Naive thymus-derived CD4-positive, alpha-beta T cell (primary cell): Measurements from ENCODE around the gene GOLGA1. TPM values are rescaled to one million over a fixed set of nuclear protein-coding genes. Genes with fewer than 3 reads are reported as not detected.

ENCODE experiments used
- ATAC-seq: fragments of 150-1000 bp; cut with Tn5 transposase; 2 replicates; pipeline ENCODE4 v1.10.0; 2021; ENCODE audit warnings: mild to moderate bottlenecking, moderate library complexity
- CTCF ChIA-PET: fragments of 350-600 bp; sonication (Branson Sonifier 250); formaldehyde crosslinking; loops from one replicate; lab custom pipeline; 2021; ENCODE audit warnings: antibody characterized with exemption; lab: Charles Lee
- POLR2A ChIA-PET: fragments of 350-600 bp; sonication (Branson Sonifier 250); formaldehyde crosslinking; loops from one replicate; lab custom pipeline; 2021; ENCODE audit warnings: antibody characterized with exemption, inconsistent platforms; lab: Charles Lee
- DNase-seq, 9 donors: peaks; one replicate each; pipeline versions ENCODE4 v3.0.0 to v3.0.0-alpha.2; 2020 to 2022; ENCODE audit warnings: mixed read lengths in 1 of 9
- H3K27ac ChIP-seq: one replicate; pipeline ENCODE4 v1.7.0; 2013; ENCODE audit warnings: mild to moderate bottlenecking, low read depth, low read length, moderate library complexity
- H3K27me3 ChIP-seq, 2 donors: one replicate each; pipeline ENCODE4 v1.7.0; 2013; ENCODE audit warnings: low read length in 2 of 2, mild to moderate bottlenecking in 2 of 2, moderate library complexity in 2 of 2; ENCODE audit not compliant: control insufficient read depth in 2 of 2, insufficient read depth in 2 of 2
- H3K36me3 ChIP-seq, 3 experiments: 1 replicate in 2 of 3; 2 replicates in 1 of 3; pipeline ENCODE4 v1.7.0; 2013; ENCODE audit warnings: low read length in 3 of 3, mild to moderate bottlenecking in 3 of 3, moderate library complexity in 1 of 3; ENCODE audit not compliant: insufficient read depth in 3 of 3, control insufficient read depth in 2 of 3
- H3K4me1 ChIP-seq, 2 donors: one replicate each; pipeline ENCODE4 v1.7.0; 2013; ENCODE audit warnings: low read length in 2 of 2, mild to moderate bottlenecking in 2 of 2, moderate library complexity in 1 of 2; ENCODE audit not compliant: control insufficient read depth in 2 of 2, insufficient read depth in 2 of 2
- H3K4me3 ChIP-seq: 2 replicates; pipeline ENCODE4 v1.7.0; 2013; ENCODE audit warnings: mild to moderate bottlenecking, low read length
- H3K9me3 ChIP-seq, 3 experiments: 1 replicate in 2 of 3; 2 replicates in 1 of 3; pipeline ENCODE4 v1.7.0; 2013; ENCODE audit warnings: low read length in 3 of 3; ENCODE audit not compliant: control insufficient read depth in 2 of 3
- H3K27ac Mint-ChIP-seq, 9 donors: one replicate each; pipeline ENCODE4 v1.8.0; 2020 to 2022; ENCODE audit warnings: mixed read lengths in 9 of 9, mild to moderate bottlenecking in 8 of 9, moderate library complexity in 5 of 9, inconsistent platforms in 2 of 9
- H3K27me3 Mint-ChIP-seq, 5 donors: one replicate each; pipeline ENCODE4 v1.8.0; 2021 to 2022; ENCODE audit warnings: mixed read lengths in 5 of 5, mild to moderate bottlenecking in 1 of 5
- H3K36me3 Mint-ChIP-seq, 5 donors: one replicate each; pipeline ENCODE4 v1.8.0; 2020 to 2022; ENCODE audit warnings: mixed read lengths in 5 of 5, mild to moderate bottlenecking in 3 of 5, inconsistent platforms in 1 of 5
- H3K4me1 Mint-ChIP-seq, 7 donors: one replicate each; pipeline ENCODE4 v1.8.0; 2020 to 2022; ENCODE audit warnings: mixed read lengths in 7 of 7, mild to moderate bottlenecking in 3 of 7, inconsistent platforms in 1 of 7
- H3K4me3 Mint-ChIP-seq, 10 donors: one replicate each; pipeline ENCODE4 v1.8.0; 2020 to 2022; ENCODE audit warnings: mild to moderate bottlenecking in 10 of 10, mixed read lengths in 10 of 10, moderate library complexity in 6 of 10, inconsistent platforms in 2 of 10
- H3K9me3 Mint-ChIP-seq, 11 donors: one replicate each; pipeline ENCODE4 v1.8.0; 2020 to 2022; ENCODE audit warnings: mixed read lengths in 11 of 11, mild to moderate bottlenecking in 4 of 11, inconsistent platforms in 1 of 11, moderate library complexity in 1 of 11
- intact Hi-C, 2 donors: fragments of 100-400 bp; cut with micrococcal nuclease; formaldehyde crosslinking; loops; one replicate each; pipeline ENCODE4 v1.15.1; 2023
- polyA plus RNA-seq, 2 donors: library from polyadenylated mRNA; unstranded; fragments of 300-500 nt; fragmentation: Illumina TruSeq; gene quantifications; one replicate each; pipeline ENCODE4 v1.2.3, GENCODE V29; 2021
- total RNA-seq, 6 experiments: library from RNA in 5 of 6; stranded (reverse) in 5 of 6; gene quantifications; 1 replicate in 5 of 6; 2 replicates in 1 of 6; pipeline ENCODE4 v1.2.3 and lab custom pipeline; 2021 to 2026

The GOLGA1 gene
- total and polyA plus RNA-seq, 7 experiments from 2014 or later: 4.0 to 37.8 (median 21.2) TPM

- peak overlapping the region; percentile 90 for H3K4me3 ChIP-seq
- no peaks in the 10 kb centered on the region for H3K27me3 ChIP-seq
- no peaks in the 10 kb centered on the region for H3K9me3 ChIP-seq
- intact Hi-C loops: loop anchor here (1.0 to 10.0 kb wide), 17 partner anchors 23 to 1007 kb away; partner anchors contain the start of genes GAPVD1 (in 2 of the 2), HSPA5 (in 2 of the 2), SCAI (in 2 of the 2) and ARPC5L (in 1 of the 2)
- Mint-ChIP-seq H3K4me3 (peak overlapping the region; percentile 80 to 99 (median 92)), H3K36me3 (peaks cover 0 to 20% (median 9%) of the 10 kb centered on the region in 5 donors), H3K9me3 (peaks cover 0 to 9% (median 0%) of the 10 kb centered on the region in 11 donors), H3K27me3 (no peaks in the 10 kb centered on the region), H3K27ac (peak overlapping the region; percentile 82 to 100 (median 98)), H3K4me1 (peaks cover 14 to 39% (median 35%) of the 10 kb centered on the region in 7 donors)
- no peaks in the 10 kb centered on the region for H3K36me3 ChIP-seq
- peak overlapping the region; percentile 95 for H3K27ac ChIP-seq
- ChIA-PET CTCF (interaction anchor here (1.1 to 1.5 kb wide), 2 partner anchors 12 to 24 kb away, joined by 6 read pairs; no protein-coding TSS in a partner anchor), POLR2A (interaction anchor here (0.6 to 1.6 kb wide), 22 partner anchors 8 to 300 kb away, joined by 3 to 55 read pairs (median 4); partner anchors contain the start of genes ARPC5L, HSPA5, RPL35 and SCAI)
- ATAC-seq (peak; percentile 49), DNase-seq (peak in 8 of 9 donors; percentile 52 to 74 (median 70))
- peaks cover 8% of the 10 kb centered on the region in 2 donors for H3K4me1 ChIP-seq
Measured at GRCh38 chr9:124941679-124942561, 1.0 kb upstream of the GOLGA1 start.

- ATAC-seq (peak; percentile 1), DNase-seq (no peak)
- intact Hi-C loops: loop anchor here (2.0 to 10.0 kb wide), 7 partner anchors 26 to 1006 kb away; partner anchors contain the start of genes DENND1A (in 1 of the 2), PBX3 (in 1 of the 2), PSMB7 (in 1 of the 2) and RPL35 (in 1 of the 2)
- Histone ChIP-seq H3K4me3 (peak overlapping the region; percentile 90), H3K36me3 (peaks cover 0 to 11% (median 0%) of the 10 kb centered on the region in 3 experiments), H3K27me3 (no peaks in the 10 kb centered on the region), H3K9me3 (no peaks in the 10 kb centered on the region), H3K27ac (peak overlapping the region; percentile 95), H3K4me1 (peaks cover 8% of the 10 kb centered on the region in 2 donors)
- Mint-ChIP-seq H3K4me1 (peaks cover 16 to 44% (median 35%) of the 10 kb centered on the region in 7 donors), H3K27me3 (no peaks in the 10 kb centered on the region), H3K4me3 (peak overlapping the region; percentile 80 to 99 (median 92)), H3K9me3 (peaks cover 0 to 9% (median 0%) of the 10 kb centered on the region in 11 donors), H3K27ac (peak overlapping the region; percentile 88 to 100 (median 98)), H3K36me3 (peaks cover 8 to 25% (median 16%) of the 10 kb centered on the region in 5 donors)
- ChIA-PET POLR2A (interaction anchor here (1.4 kb wide), 1 partner anchor 25 kb away, joined by 6 read pairs; no protein-coding TSS in a partner anchor), CTCF (no interaction called here)
Measured at GRCh38 chr9:124940521-124940893, 376 bp downstream of the GOLGA1 start.

GRCh38 chr9:124939944-124940343, 939 bp downstream of the GOLGA1 start:
- H3K36me3 Mint-ChIP-seq: peaks cover 8 to 25% (median 16%) of the 10 kb centered on the region in 5 donors
- no peaks in the 10 kb centered on the region for H3K27me3 Mint-ChIP-seq
- intact Hi-C loops: loop anchor here (2.0 to 10.0 kb wide), 7 partner anchors 27 to 1005 kb away; partner anchors contain the start of genes DENND1A (in 1 of the 2), PBX3 (in 1 of the 2), PSMB7 (in 1 of the 2) and RPL35 (in 1 of the 2)
- ChIA-PET CTCF (no interaction called here), POLR2A (interaction anchor here (1.4 kb wide), 1 partner anchor 26 kb away, joined by 6 read pairs; no protein-coding TSS in a partner anchor)
- H3K4me3 Mint-ChIP-seq: peak overlapping the region; percentile 80 to 99 (median 92)
- ATAC-seq: no peak
- H3K4me1 Mint-ChIP-seq: peaks cover 16 to 44% (median 35%) of the 10 kb centered on the region in 7 donors
- Histone ChIP-seq H3K27ac (peak overlapping the region; percentile 95), H3K4me1 (peaks cover 8% of the 10 kb centered on the region in 2 donors), H3K9me3 (no peaks in the 10 kb centered on the region), H3K36me3 (peaks cover 0 to 14% (median 0%) of the 10 kb centered on the region in 3 experiments), H3K27me3 (no peaks in the 10 kb centered on the region), H3K4me3 (peak overlapping the region; percentile 90)
- no peak for DNase-seq
- peak overlapping the region; percentile 88 to 100 (median 98) for H3K27ac Mint-ChIP-seq
- H3K9me3 Mint-ChIP-seq: peaks cover 0 to 9% (median 0%) of the 10 kb centered on the region in 11 donors

GRCh38 chr9:124934290-124934689, 6.6 kb downstream of the GOLGA1 start:
- CTCF ChIA-PET: no interaction called here
- no peaks in the 10 kb centered on the region for H3K27me3 ChIP-seq
- no peak overlapping the region for H3K4me3 ChIP-seq
- H3K36me3 Mint-ChIP-seq: peaks cover 13 to 53% (median 41%) of the 10 kb centered on the region in 5 donors
- DNase-seq: no peak
- H3K27me3 Mint-ChIP-seq: no peaks in the 10 kb centered on the region
- peaks cover 5 to 57% (median 5%) of the 10 kb centered on the region in 3 experiments for H3K36me3 ChIP-seq
- POLR2A ChIA-PET: interaction anchor here (0.6 kb wide), 1 partner anchor 9 kb away, joined by 3 read pairs; no protein-coding TSS in a partner anchor
- no peaks in the 10 kb centered on the region for H3K4me1 ChIP-seq
- no peak overlapping the region for H3K27ac Mint-ChIP-seq
- H3K9me3 ChIP-seq: no peaks in the 10 kb centered on the region
- peaks cover 2 to 23% (median 17%) of the 10 kb centered on the region in 7 donors for H3K4me1 Mint-ChIP-seq
- H3K4me3 Mint-ChIP-seq: no peak overlapping the region
- H3K27ac ChIP-seq: no peak overlapping the region
- H3K9me3 Mint-ChIP-seq: no peaks in the 10 kb centered on the region
- intact Hi-C loops: no loop called here
- ATAC-seq: peak; percentile 29

- Histone ChIP-seq H3K4me3 (no peak overlapping the region), H3K36me3 (peaks cover 5 to 67% (median 12%) of the 10 kb centered on the region in 3 experiments), H3K9me3 (no peaks in the 10 kb centered on the region), H3K4me1 (no peaks in the 10 kb centered on the region), H3K27me3 (no peaks in the 10 kb centered on the region), H3K27ac (no peak overlapping the region)
- Mint-ChIP-seq H3K27me3 (no peaks in the 10 kb centered on the region), H3K4me3 (no peak overlapping the region), H3K4me1 (peaks cover 0 to 15% (median 4%) of the 10 kb centered on the region in 7 donors), H3K27ac (no peak overlapping the region), H3K36me3 (peaks cover 19 to 65% (median 46%) of the 10 kb centered on the region in 5 donors), H3K9me3 (no peaks in the 10 kb centered on the region)
- ATAC-seq: no peak
- DNase-seq: no peak
- ChIA-PET CTCF (no interaction called here), POLR2A (no interaction called here)
- intact Hi-C loops: no loop called here
Measured at GRCh38 chr9:124932333-124932732, 8.6 kb downstream of the GOLGA1 start.

GRCh38 chr9:124929464-124929863, 11.4 kb downstream of the GOLGA1 start:
- H3K27me3 ChIP-seq: no peaks in the 10 kb centered on the region
- peaks cover 11 to 57% (median 12%) of the 10 kb centered on the region in 3 experiments for H3K36me3 ChIP-seq
- Mint-ChIP-seq H3K27ac (no peak overlapping the region), H3K4me1 (peaks cover 0 to 13% (median 0%) of the 10 kb centered on the region in 7 donors), H3K36me3 (peaks cover 20 to 68% (median 51%) of the 10 kb centered on the region in 5 donors), H3K27me3 (no peaks in the 10 kb centered on the region), H3K4me3 (peak overlapping the region in 1 of 10 donors; percentile 21), H3K9me3 (no peaks in the 10 kb centered on the region)
- POLR2A ChIA-PET: interaction anchor here (1.4 to 1.9 kb wide), 2 partner anchors 12 to 21 kb away, joined by 4 to 10 read pairs; partner anchors contain the start of gene GOLGA1
- no peaks in the 10 kb centered on the region for H3K4me1 ChIP-seq
- intact Hi-C loops: no loop called here
- H3K9me3 ChIP-seq: no peaks in the 10 kb centered on the region
- no peak overlapping the region for H3K4me3 ChIP-seq
- ATAC-seq (no peak), DNase-seq (no peak)
- CTCF ChIA-PET: interaction anchor here (1.8 kb wide), 1 partner anchor 12 kb away, joined by 6 read pairs; the partner anchor contains the start of gene GOLGA1
- H3K27ac ChIP-seq: no peak overlapping the region
